ENCODE data around the gene OSM. TPM values are rescaled to one million over a fixed set of nuclear protein-coding genes. Genes with fewer than 3 reads are reported as not detected.

OSM gene
- total RNA-seq, 2 donors from 2014 or later: 2.5 TPM; not detected in 1

GRCh38 chr22:30285176-30285845 is 18.7 kb upstream of the OSM start:
- intact Hi-C loops (cut with DNase I): no loop called here

GRCh38 chr22:30284666-30285065 is 18.0 kb upstream of the OSM start:
- intact Hi-C loops (cut with DNase I): no loop called here
- WGBS: 90% methylated on average over 4 of the region's 4 CpGs
- no peak for TF ChIP-seq CTCF (IDR thresholded peaks at IDR 0.05)
- TF ChIP-seq POLR2AphosphoS5 (IDR thresholded peaks at IDR 0.05): no peak
- TF ChIP-seq POLR2A (IDR thresholded peaks at IDR 0.05): no peak
- Histone ChIP-seq H3K4me3 (no peak overlapping the region), H3K9me3 (no peaks in the 10 kb centered on the region), H3K27ac (no peak overlapping the region), H3K27me3 (replicated peaks; ENCODE audit: insufficient read depth) (no peaks in the 10 kb centered on the region), H3K36me3 (peaks cover 0 to 5% of the 10 kb centered on the region in 2 donors), H3K4me1 (replicated peaks) (no peaks in the 10 kb centered on the region)
- DNase-seq (ENCODE audit: low spot score): no peak

More at GRCh38 chr22:30285176-30285845, 18.7 kb upstream of the OSM start:
- no peak overlapping the region for H3K4me3 ChIP-seq
- DNase-seq (ENCODE audit: low spot score): no peak
- H3K4me1 ChIP-seq (replicated peaks): peaks cover 5% of the 10 kb centered on the region
- no peaks in the 10 kb centered on the region for H3K9me3 ChIP-seq
- H3K27me3 ChIP-seq (replicated peaks; ENCODE audit: insufficient read depth): no peaks in the 10 kb centered on the region
- no peak overlapping the region for H3K27ac ChIP-seq
- H3K36me3 ChIP-seq: peaks cover 0 to 5% of the 10 kb centered on the region in 2 donors
- TF ChIP-seq POLR2A (IDR thresholded peaks at IDR 0.05): no peak
- no peak for TF ChIP-seq POLR2AphosphoS5 (IDR thresholded peaks at IDR 0.05)
- WGBS: 87% methylated on average over 26 of the region's 27 CpGs

GRCh38 chr22:30284172-30284571 is 17.5 kb upstream of the OSM start:
- H3K4me3 ChIP-seq: no peak overlapping the region
- H3K9me3 ChIP-seq: no peaks in the 10 kb centered on the region
- peaks cover 0 to 5% of the 10 kb centered on the region in 2 donors for H3K36me3 ChIP-seq
- no peak overlapping the region for H3K27ac ChIP-seq
- intact Hi-C loops (cut with DNase I): no loop called here
- no peaks in the 10 kb centered on the region for H3K4me1 ChIP-seq (replicated peaks)
- no peak for TF ChIP-seq POLR2AphosphoS5 (IDR thresholded peaks at IDR 0.05)
- no peak for TF ChIP-seq CTCF (IDR thresholded peaks at IDR 0.05)
- no peak for TF ChIP-seq POLR2A (IDR thresholded peaks at IDR 0.05)
- 80% methylated on average over 9 of the region's 9 CpGs for WGBS
- no peaks in the 10 kb centered on the region for H3K27me3 ChIP-seq (replicated peaks; ENCODE audit: insufficient read depth)
- no peak for DNase-seq (ENCODE audit: low spot score)

- intact Hi-C loops (cut with DNase I): no loop called here
- no peak for DNase-seq (ENCODE audit: low spot score)
- H3K9me3 ChIP-seq: no peaks in the 10 kb centered on the region
- no peak overlapping the region for H3K27ac ChIP-seq
- WGBS: 96% methylated on average over 4 of the region's 4 CpGs
- TF ChIP-seq POLR2AphosphoS5 (IDR thresholded peaks at IDR 0.05) (no peak), CTCF (IDR thresholded peaks at IDR 0.05) (no peak), POLR2A (IDR thresholded peaks at IDR 0.05) (no peak)
- peaks cover 0 to 5% of the 10 kb centered on the region in 2 donors for H3K36me3 ChIP-seq
- H3K27me3 ChIP-seq (replicated peaks; ENCODE audit: insufficient read depth): no peaks in the 10 kb centered on the region
- no peak overlapping the region for H3K4me3 ChIP-seq
- H3K4me1 ChIP-seq (replicated peaks): no peaks in the 10 kb centered on the region
Measured at GRCh38 chr22:30283342-30283741, 16.7 kb upstream of the OSM start.

- Histone ChIP-seq H3K27me3 (replicated peaks; ENCODE audit: insufficient read depth) (no peaks in the 10 kb centered on the region), H3K9me3 (no peaks in the 10 kb centered on the region), H3K27ac (no peak overlapping the region), H3K36me3 (peaks cover 0 to 5% of the 10 kb centered on the region in 2 donors), H3K4me3 (no peak overlapping the region), H3K4me1 (replicated peaks) (no peaks in the 10 kb centered on the region)
- DNase-seq (ENCODE audit: low spot score): no peak
- intact Hi-C loops (cut with DNase I): no loop called here
- WGBS: 84% methylated on average over 7 of the region's 7 CpGs
- no peak for TF ChIP-seq POLR2A (IDR thresholded peaks at IDR 0.05)
- no peak for TF ChIP-seq POLR2AphosphoS5 (IDR thresholded peaks at IDR 0.05)
- TF ChIP-seq CTCF (IDR thresholded peaks at IDR 0.05): no peak
Measured at GRCh38 chr22:30282616-30283046, 16.0 kb upstream of the OSM start.
